NCI-H82 treated with DMSO at 0.1 percent for 48 hours (cell line): ENCODE measurements around the gene MBLAC1.

Source experiments
- DNase-seq: peaks from one replicate; lab custom pipeline; 2025; ENCODE audit not compliant: unreplicated experiment; lab: John Stamatoyannopoulos, UW

Gene MBLAC1

DNA sequence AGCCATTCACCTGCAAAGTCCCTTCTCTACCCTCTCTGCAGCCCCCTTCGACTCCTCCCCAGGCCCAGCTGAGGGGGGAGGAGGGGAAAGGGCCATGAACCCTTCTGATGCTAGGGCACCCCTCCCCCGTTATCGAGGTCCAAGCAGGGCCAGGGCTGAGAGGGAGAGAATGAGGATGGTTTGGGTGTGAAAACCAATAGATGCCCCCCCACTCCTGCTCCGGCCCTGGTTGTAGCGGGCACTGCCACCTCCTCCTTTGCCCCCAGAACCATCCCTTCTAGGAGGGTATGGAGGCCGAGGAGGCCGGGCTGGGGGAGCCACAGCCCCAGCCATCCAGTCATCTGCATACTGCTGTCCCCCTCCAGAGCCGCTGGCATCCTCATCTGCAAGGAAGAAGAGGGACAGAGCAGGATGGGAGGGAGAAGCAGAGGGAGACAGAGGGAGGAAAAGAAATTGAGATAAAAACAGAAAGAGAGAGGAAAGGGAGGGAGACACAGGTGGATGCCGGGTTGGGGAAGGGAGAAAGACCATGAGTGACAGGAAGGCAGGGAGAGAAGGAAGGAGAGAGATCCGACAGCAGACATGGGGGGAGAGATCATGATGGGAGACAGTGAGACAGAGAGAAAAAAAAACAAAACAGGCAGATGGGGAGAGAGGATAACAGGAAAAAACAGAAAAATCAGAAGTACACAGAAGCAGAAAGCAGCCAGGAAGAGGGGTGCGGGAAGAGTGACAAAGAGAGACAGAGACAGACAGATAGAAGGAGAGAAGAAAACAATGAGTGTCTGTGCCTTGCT is 43.5 kb downstream of the MBLAC1 start:
- no peak for DNase-seq

DNA sequence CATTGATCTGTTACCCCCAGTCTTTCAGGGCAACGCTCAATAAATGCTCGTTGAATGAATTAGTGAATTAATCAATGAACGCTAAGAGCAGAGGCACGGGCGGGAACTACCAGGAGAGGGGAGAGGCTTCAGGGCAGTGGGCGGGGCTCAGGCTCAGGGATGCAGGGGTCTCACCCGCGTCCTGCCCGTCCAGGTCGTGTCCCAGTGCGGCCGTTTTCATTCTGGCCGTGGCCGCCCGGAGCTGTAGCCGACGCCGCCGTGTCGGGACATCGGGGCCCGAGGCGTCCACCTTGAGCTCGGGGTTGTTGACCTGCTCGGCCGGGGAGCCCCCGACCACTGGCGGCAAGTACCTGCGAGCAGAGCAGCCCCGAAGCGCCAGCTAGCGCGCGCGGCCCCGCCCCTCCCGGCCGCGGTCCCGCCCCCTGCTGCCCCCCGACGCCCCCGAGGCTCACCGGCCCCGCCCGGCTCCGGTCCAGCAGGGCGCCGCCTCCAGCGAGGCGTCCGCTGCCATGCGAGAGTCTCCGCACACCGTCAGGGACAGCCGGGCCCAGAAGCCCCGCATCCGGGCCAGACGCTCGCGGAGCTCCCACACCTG is 44.4 kb downstream of the MBLAC1 start:
- DNase-seq: no peak

GRCh38 chr7:100171840-100172239 is 45.1 kb downstream of the MBLAC1 start:
- no peak for DNase-seq

GRCh38 chr7:100173806-100174495 is 47.2 kb downstream of the MBLAC1 start:
- DNase-seq: no peak

DNA sequence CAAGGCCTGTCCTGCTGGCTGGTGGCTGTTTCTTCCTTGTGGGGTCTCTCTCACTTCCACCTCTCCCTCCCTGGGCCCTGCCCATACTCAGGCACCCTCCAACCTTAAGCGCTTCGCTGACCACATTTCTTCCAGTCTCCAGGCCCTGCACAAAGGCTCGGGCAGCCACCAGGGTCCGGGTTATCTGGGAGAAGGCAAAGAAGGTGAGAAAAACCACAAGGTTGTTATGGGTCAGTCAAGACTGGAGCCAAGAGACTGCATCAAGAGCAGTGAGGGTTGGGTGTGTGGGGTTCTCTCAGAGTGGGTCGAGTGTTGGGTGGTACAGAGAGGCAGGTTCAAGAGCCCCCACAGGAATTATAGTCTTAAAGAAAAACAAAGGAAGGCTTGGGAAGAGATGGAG is 47.8 kb downstream of the MBLAC1 start:
- DNase-seq: no peak

GRCh38 chr7:100175296-100175935 is 48.6 kb downstream of the MBLAC1 start:
- DNase-seq: no peak

DNA sequence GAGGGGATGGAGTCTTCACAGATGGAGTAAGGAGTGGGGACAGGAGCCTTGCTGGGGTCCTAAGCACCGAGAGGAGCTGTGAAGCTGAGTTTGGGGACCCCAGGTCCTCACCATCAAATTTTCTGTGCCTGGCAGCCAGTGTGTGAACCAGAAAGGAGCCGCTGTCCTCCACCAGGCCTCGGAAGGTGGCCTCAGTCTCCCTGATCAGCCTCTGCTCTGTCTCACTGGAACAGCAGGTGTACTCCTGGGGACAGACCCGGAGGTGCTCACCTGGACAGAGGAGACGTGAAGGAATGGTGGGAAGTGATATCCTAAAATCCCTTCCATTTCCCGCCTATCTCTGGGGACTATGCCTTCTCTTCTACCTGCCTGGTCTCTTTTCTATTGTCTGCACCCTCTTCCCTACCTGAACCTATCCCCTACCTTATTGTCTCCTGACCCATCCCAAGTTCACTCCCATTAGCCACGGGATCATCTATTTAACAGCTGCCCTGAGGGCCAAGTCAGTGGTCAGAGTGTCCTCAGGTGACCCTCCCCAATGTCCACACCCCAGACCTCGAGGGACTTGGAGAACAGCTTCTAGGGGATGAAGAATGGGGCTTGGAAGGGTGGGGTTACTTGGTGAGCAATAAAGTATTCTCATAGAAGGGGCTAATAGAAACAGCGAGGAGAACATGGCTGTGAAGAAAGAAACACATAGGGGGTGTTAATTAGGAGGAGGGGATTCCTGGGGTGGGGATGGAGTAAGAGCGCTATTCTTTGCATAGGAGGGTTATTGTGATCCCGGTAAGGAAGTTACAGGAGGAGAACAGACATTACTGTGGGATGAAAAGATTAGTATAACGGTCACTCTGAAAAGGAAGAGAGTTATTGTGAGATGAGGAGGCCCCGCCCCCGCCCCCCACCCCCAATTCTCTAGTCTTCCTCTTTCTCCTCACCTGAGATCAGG is 49.6 kb downstream of the MBLAC1 start:
- DNase-seq: no peak

- peak; percentile 92 for DNase-seq
These were observed 50.6 kb downstream of the MBLAC1 start, which contains the start of the genes GPC2 and STAG3 for GRCh38 chr7:100177045-100178001. Gene GPC2 (minus strand): TSS chr7:100177381. CDS start chr7:100177199, 182 bp downstream. Gene STAG3 (plus strand): TSS chr7:100177918. CDS start chr7:100180557, 2,639 bp downstream.
